ENCODE results near the gene SIGLECL1.

Gene SIGLECL1

GRCh38 chr19:51294977-51295375, 44.1 kb downstream of the SIGLECL1 start:
- no peak for DNase-seq (ENCODE audit: low read depth)
- TF ChIP-seq CTCF (IDR thresholded peaks at IDR 0.05; ENCODE audit: insufficient read depth, low read depth, low read length, missing control alignments), result no peak
- no peak overlapping the region for H3K4me3 ChIP-seq (ENCODE audit: low read depth, low read length)

- DNase-seq (ENCODE audit: low read depth), result no peak
- no peak overlapping the region for H3K4me3 ChIP-seq (ENCODE audit: low read depth, low read length)
- TF ChIP-seq CTCF (IDR thresholded peaks at IDR 0.05; ENCODE audit: insufficient read depth, low read depth, low read length, missing control alignments), result no peak
Observed at GRCh38 chr19:51295382-51296126, 44.7 kb downstream of the SIGLECL1 start.

- no peak for DNase-seq (ENCODE audit: low read depth)
- TF ChIP-seq CTCF (IDR thresholded peaks at IDR 0.05; ENCODE audit: insufficient read depth, low read depth, low read length, missing control alignments), result peak; percentile 17
- no peak overlapping the region for H3K4me3 ChIP-seq (ENCODE audit: low read depth, low read length)
Observed at GRCh38 chr19:51296336-51297093, 45.6 kb downstream of the SIGLECL1 start.

DNA sequence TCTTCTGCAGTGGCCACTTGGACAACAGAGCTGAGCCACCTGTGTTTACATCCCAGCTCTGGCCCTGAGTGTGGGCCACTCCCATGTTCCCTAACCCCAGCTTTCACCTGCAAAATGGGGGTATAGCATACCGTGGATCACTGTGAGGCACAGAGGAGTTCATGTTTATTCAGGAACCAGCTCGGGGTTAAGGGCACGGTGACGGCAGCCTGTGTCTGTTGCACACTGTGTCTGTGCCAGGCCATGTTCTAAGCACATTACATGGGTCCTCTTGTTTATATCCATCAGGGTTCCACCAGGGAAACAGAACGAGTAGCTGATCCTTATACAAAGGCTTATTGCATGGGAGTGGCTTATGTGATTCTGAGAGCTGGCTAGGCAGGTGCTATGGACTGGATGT, 46.5 kb downstream of the SIGLECL1 start:
- H3K4me3 ChIP-seq (ENCODE audit: low read depth, low read length), result no peak overlapping the region
- no peak for TF ChIP-seq CTCF (IDR thresholded peaks at IDR 0.05; ENCODE audit: insufficient read depth, low read depth, low read length, missing control alignments)
- no peak for DNase-seq (ENCODE audit: low read depth)

DNA sequence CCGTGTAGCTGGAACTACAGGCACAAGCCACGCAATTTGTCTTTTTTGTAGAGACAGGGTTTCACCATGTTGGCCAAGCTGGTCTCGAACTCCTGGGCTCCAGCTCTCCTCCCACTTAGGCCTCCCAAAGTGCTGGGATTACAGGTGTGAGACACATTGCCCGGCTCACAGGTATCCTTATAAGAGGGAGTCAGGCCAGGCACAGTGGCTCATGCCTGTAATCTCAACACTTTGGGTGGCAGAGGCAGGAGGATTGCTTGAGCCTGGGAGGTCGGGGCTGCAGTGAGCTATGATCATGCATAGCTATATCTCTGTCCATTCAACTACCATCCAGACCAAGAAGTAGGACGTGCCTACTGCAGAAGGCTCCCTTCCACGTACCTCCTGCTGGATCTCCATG, 50.4 kb downstream of the SIGLECL1 start:
- H3K4me3 ChIP-seq (ENCODE audit: low read depth, low read length), result no peak overlapping the region
- no peak for TF ChIP-seq CTCF (IDR thresholded peaks at IDR 0.05; ENCODE audit: insufficient read depth, low read depth, low read length, missing control alignments)
- DNase-seq (ENCODE audit: low read depth), result no peak

DNA sequence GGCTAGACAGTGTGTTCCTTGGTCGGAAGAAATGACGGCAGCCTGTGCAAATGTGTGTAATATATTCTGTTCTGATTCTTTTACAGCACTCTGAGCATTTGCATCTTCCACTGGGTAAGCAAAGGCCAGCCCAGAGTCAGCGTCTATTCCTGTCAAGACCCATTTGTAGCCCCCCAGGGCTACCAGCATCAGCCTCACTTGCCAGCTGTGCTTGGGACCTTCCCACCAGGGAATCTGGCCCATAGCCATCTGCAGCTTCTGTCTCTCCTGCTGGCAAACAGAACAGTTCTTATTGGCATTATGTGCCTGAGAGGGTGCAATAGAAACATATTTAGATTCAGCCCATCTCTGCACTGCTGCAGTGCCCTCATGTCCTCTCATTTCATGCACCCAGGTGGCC, 54.6 kb downstream of the SIGLECL1 start:
- no peak for DNase-seq (ENCODE audit: low read depth)
- TF ChIP-seq CTCF (IDR thresholded peaks at IDR 0.05; ENCODE audit: insufficient read depth, low read depth, low read length, missing control alignments), result no peak
- H3K4me3 ChIP-seq (ENCODE audit: low read depth, low read length), result no peak overlapping the region
